ENCODE measurements around the gene NTM. TPM values are rescaled to one million over a fixed set of nuclear protein-coding genes. Genes with fewer than 3 reads are reported as not detected.

The NTM gene
- total RNA-seq, 1 experiment from 2014 or later, result 0.73 TPM

DNA sequence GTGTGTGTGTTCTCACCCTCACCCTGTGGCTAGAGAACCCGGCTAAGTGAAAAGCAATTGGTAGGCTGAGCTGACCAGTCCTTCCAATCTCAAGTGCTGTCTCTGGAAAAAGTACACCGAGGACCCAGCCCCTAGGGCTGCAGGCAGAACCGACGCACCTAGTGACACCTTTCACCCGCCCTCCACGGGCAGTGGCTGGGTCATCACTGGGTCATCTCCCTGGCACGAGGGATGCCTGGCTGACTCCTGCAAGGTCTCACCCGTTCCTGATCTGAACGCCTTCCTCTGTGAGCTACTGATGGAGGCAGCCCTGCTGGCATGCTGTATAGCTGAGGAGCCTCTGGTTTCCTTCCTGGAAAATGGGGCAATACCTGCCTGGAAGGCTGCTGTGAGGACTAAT, 311.5 kb downstream of the NTM start:
- no peaks in the 10 kb centered on the region for H3K4me1 Mint-ChIP-seq (ENCODE audit: low read depth, unreplicated experiment)
- no peaks in the 10 kb centered on the region for H3K4me1 ChIP-seq
- H3K27me3 Mint-ChIP-seq (ENCODE audit: insufficient read depth, unreplicated experiment), result peaks cover 16% of the 10 kb centered on the region
- TF ChIP-seq, protein P1, sequence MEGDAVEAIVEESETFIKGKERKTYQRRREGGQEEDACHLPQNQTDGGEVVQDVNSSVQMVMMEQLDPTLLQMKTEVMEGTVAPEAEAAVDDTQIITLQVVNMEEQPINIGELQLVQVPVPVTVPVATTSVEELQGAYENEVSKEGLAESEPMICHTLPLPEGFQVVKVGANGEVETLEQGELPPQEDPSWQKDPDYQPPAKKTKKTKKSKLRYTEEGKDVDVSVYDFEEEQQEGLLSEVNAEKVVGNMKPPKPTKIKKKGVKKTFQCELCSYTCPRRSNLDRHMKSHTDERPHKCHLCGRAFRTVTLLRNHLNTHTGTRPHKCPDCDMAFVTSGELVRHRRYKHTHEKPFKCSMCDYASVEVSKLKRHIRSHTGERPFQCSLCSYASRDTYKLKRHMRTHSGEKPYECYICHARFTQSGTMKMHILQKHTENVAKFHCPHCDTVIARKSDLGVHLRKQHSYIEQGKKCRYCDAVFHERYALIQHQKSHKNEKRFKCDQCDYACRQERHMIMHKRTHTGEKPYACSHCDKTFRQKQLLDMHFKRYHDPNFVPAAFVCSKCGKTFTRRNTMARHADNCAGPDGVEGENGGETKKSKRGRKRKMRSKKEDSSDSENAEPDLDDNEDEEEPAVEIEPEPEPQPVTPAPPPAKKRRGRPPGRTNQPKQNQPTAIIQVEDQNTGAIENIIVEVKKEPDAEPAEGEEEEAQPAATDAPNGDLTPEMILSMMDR (IDR thresholded peaks at IDR 0.05; ENCODE audit: insufficient read depth in 1 of 2, low read depth in 1 of 2, low read length in 1 of 2, severe bottlenecking in 1 of 2, unreplicated experiment in 1 of 2), result no peak
- no peak overlapping the region for H3K4me3 Mint-ChIP-seq (ENCODE audit: unreplicated experiment)
- CTCF ChIA-PET, result no interaction called here
- no peaks in the 10 kb centered on the region for H3K36me3 ChIP-seq (ENCODE audit: control insufficient read depth, insufficient read depth, low read length)
- no peak overlapping the region for H3K4me3 ChIP-seq (ENCODE audit: low read depth, low read length)
- H3K9me3 Mint-ChIP-seq (ENCODE audit: unreplicated experiment), result no peaks in the 10 kb centered on the region
- H3K36me3 Mint-ChIP-seq (ENCODE audit: insufficient read depth, unreplicated experiment), result no peaks in the 10 kb centered on the region
- POLR2A ChIA-PET, result no interaction called here
- H3K27me3 ChIP-seq (replicated peaks; ENCODE audit: control insufficient read depth, insufficient read depth, low read length), result no peaks in the 10 kb centered on the region
- no peak overlapping the region for H3K27ac Mint-ChIP-seq (ENCODE audit: unreplicated experiment)
- H3K9me3 ChIP-seq, result 0 out of 2 replicates have a peak, but pooled peaks cover 5% of the 10 kb centered on the region
- intact Hi-C loops (cut with micrococcal nuclease; ENCODE audit: unreplicated experiment), result no loop called here
- BruUV-seq (replicated peaks), result no TSS peak
- DNase-seq, result no peak

DNA sequence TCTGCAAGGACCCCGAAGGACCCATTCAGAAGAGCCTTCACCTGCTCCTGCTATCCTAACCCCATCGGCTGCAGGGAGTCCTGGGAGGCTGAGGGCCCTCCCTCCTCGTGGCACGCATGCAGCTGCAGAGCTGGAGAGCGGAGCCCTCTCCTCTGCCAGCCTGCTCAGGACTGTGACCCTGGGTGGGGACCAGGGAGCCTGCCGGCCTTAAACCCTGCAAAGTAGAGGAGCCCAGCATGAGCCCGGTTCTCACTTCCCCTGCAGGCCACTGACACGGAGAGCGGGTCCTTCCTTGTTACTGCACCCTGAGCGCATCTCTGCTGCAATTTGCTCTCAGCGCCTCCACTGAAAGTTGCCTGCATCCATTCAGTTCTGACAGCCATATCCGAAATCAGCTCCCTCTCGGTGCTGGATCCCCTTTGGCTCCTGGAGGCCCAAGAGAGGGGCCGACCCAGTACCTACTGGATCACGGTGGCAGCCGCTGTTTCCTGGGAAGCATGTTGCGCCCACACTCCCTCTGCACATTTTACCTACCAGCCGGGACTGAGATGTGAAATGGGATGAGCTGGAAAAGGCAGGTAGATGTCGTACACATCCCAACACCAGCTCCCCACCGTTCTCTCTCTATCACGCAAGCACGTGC, 312.1 kb downstream of the NTM start:
- Mint-ChIP-seq H3K4me1 (ENCODE audit: low read depth, unreplicated experiment) (no peaks in the 10 kb centered on the region), H3K9me3 (ENCODE audit: unreplicated experiment) (no peaks in the 10 kb centered on the region), H3K36me3 (ENCODE audit: insufficient read depth, unreplicated experiment) (no peaks in the 10 kb centered on the region), H3K27me3 (ENCODE audit: insufficient read depth, unreplicated experiment) (peaks cover 16% of the 10 kb centered on the region), H3K4me3 (ENCODE audit: unreplicated experiment) (no peak overlapping the region), H3K27ac (ENCODE audit: unreplicated experiment) (no peak overlapping the region)
- no peaks in the 10 kb centered on the region for H3K4me1 ChIP-seq
- CTCF ChIA-PET, result no interaction called here
- no TSS peak for BruUV-seq (replicated peaks)
- intact Hi-C loops (cut with micrococcal nuclease; ENCODE audit: unreplicated experiment), result no loop called here
- TF ChIP-seq, protein P1 (IDR thresholded peaks at IDR 0.05; ENCODE audit: insufficient read depth in 1 of 2, low read depth in 1 of 2, low read length in 1 of 2, severe bottlenecking in 1 of 2, unreplicated experiment in 1 of 2), result no peak
- DNase-seq, result no peak
- H3K4me3 ChIP-seq (ENCODE audit: low read depth, low read length), result no peak overlapping the region
- H3K27me3 ChIP-seq (replicated peaks; ENCODE audit: control insufficient read depth, insufficient read depth, low read length), result no peaks in the 10 kb centered on the region
- POLR2A ChIA-PET, result no interaction called here
- no peaks in the 10 kb centered on the region for H3K36me3 ChIP-seq (ENCODE audit: control insufficient read depth, insufficient read depth, low read length)
- H3K9me3 ChIP-seq, result 0 out of 2 replicates have a peak, but pooled peaks cover 5% of the 10 kb centered on the region

DNA sequence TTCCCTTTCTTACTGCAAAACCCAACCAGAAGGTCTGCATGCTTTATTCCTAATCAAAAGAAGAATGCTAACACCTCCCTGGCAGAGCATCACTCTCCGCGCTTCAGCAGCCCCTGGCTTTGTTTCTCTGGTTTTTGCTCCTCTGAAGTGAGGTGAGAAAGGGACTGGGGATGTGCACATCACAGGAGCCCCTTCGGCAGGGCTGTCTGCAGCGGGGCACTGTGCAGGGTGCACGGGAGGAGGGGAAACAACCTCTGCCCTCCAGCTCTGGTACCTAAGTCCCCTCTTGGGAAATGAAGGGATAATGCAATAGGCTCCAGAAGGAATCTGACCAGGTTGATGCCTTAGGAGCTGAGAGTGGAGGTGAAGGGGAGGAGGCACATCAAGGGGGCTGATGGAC, 312.7 kb downstream of the NTM start:
- ChIA-PET POLR2A (no interaction called here), CTCF (no interaction called here)
- no peak overlapping the region for H3K27ac Mint-ChIP-seq (ENCODE audit: unreplicated experiment)
- H3K27me3 Mint-ChIP-seq (ENCODE audit: insufficient read depth, unreplicated experiment), result peaks cover 18% of the 10 kb centered on the region
- no peaks in the 10 kb centered on the region for H3K4me1 Mint-ChIP-seq (ENCODE audit: low read depth, unreplicated experiment)
- H3K27me3 ChIP-seq (replicated peaks; ENCODE audit: control insufficient read depth, insufficient read depth, low read length), result no peaks in the 10 kb centered on the region
- H3K36me3 Mint-ChIP-seq (ENCODE audit: insufficient read depth, unreplicated experiment), result no peaks in the 10 kb centered on the region
- H3K4me1 ChIP-seq, result no peaks in the 10 kb centered on the region
- intact Hi-C loops (cut with micrococcal nuclease; ENCODE audit: unreplicated experiment), result no loop called here
- no TSS peak for BruUV-seq (replicated peaks)
- H3K9me3 Mint-ChIP-seq (ENCODE audit: unreplicated experiment), result no peaks in the 10 kb centered on the region
- 0 out of 2 replicates have a peak, but pooled peaks cover 5% of the 10 kb centered on the region for H3K9me3 ChIP-seq
- no peak overlapping the region for H3K4me3 ChIP-seq (ENCODE audit: low read depth, low read length)
- H3K4me3 Mint-ChIP-seq (ENCODE audit: unreplicated experiment), result no peak overlapping the region
- no peak for DNase-seq
- TF ChIP-seq, protein P1 (IDR thresholded peaks at IDR 0.05; ENCODE audit: insufficient read depth in 1 of 2, low read depth in 1 of 2, low read length in 1 of 2, severe bottlenecking in 1 of 2, unreplicated experiment in 1 of 2), result no peak
- H3K36me3 ChIP-seq (ENCODE audit: control insufficient read depth, insufficient read depth, low read length), result no peaks in the 10 kb centered on the region

Measured in Caco-2 (cell line).